NCI-H187 (cell line): ENCODE measurements around the gene CCDC73.
"Not testable (repeated sequence)": the region's sequence is repeated elsewhere in the genome, so short reads cannot be mapped to it uniquely, and the experiment has no call there.

Source experiments
- DNase-seq, 2 experiments: peaks; one replicate each; lab custom pipeline; 2025; lab: John Stamatoyannopoulos, UW

CCDC73 gene

GRCh38 chr11:32705309-32706033, 89.0 kb downstream of the CCDC73 start:
- DNase-seq = no peak

GRCh38 chr11:32704775-32705174, 89.7 kb downstream of the CCDC73 start:
- DNase-seq = no peak

- DNase-seq = no peak
Observed at GRCh38 chr11:32704261-32704660, 90.2 kb downstream of the CCDC73 start.

GRCh38 chr11:32701616-32702015, 92.8 kb downstream of the CCDC73 start:
- no peak for DNase-seq

GRCh38 chr11:32698579-32698978, 95.9 kb downstream of the CCDC73 start:
- no peak for DNase-seq

- no peak for DNase-seq
Observed at GRCh38 chr11:32671051-32671450, 123.4 kb downstream of the CCDC73 start.

GRCh38 chr11:32659672-32660071, 134.8 kb downstream of the CCDC73 start:
- no peak for DNase-seq

- no peak for DNase-seq
Observed at GRCh38 chr11:32658639-32659406, 135.6 kb downstream of the CCDC73 start.

- DNase-seq = no peak
Observed at GRCh38 chr11:32643526-32643925, 150.9 kb downstream of the CCDC73 start.

- no peak for DNase-seq
Observed at GRCh38 chr11:32641361-32641760, 153.1 kb downstream of the CCDC73 start.

GRCh38 chr11:32635819-32636218, 158.6 kb downstream of the CCDC73 start:
- DNase-seq = no peak

GRCh38 chr11:32630844-32631243, 163.6 kb downstream of the CCDC73 start:
- DNase-seq = no peak

- no peak for DNase-seq
Observed at GRCh38 chr11:32616903-32617302, 177.6 kb downstream of the CCDC73 start.

- no peak for DNase-seq
Observed at GRCh38 chr11:32615422-32615821, 179.0 kb downstream of the CCDC73 start.

GRCh38 chr11:32613500-32614151, 180.8 kb downstream of the CCDC73 start:
- DNase-seq = no peak

GRCh38 chr11:32610797-32611352, 183.6 kb downstream of the CCDC73 start:
- DNase-seq = no peak

- not testable (repeated sequence) for DNase-seq
Observed at GRCh38 chr11:32608826-32609225, 185.6 kb downstream of the CCDC73 start.

- DNase-seq = no peak
Observed at GRCh38 chr11:32606220-32606619, 188.2 kb downstream of the CCDC73 start.

- DNase-seq = no peak
Observed at GRCh38 chr11:32602657-32603415, 191.6 kb downstream of the CCDC73 start.

- DNase-seq = no peak
Observed at GRCh38 chr11:32597921-32598320, 196.5 kb downstream of the CCDC73 start.

- DNase-seq = not testable (repeated sequence)
Observed at GRCh38 chr11:32596114-32596513, 198.3 kb downstream of the CCDC73 start.

GRCh38 chr11:32594272-32594671, 200.2 kb downstream of the CCDC73 start:
- no peak for DNase-seq
